BJ (cell line): Measurements from ENCODE around the gene ATG2A. TPM values are rescaled to one million over a fixed set of nuclear protein-coding genes. Genes with fewer than 3 reads are reported as not detected.

ENCODE experiments used
- CTCF ChIA-PET: fragments of 350-600 bp; formaldehyde crosslinking; extraction: SDS; loops from one replicate; lab custom pipeline; 2021; ENCODE audit warnings: antibody characterized with exemption, inconsistent platforms; lab: Yijun Ruan, JAX
- POLR2A ChIA-PET: fragments of 300-600 bp; sonication (Branson Sonifier 250); formaldehyde crosslinking; extraction: SDS; loops from one replicate; lab custom pipeline; 2021; ENCODE audit warnings: antibody characterized with exemption; lab: Charles Lee
- DNase-seq: peaks from one replicate; pipeline ENCODE4 v3.0.0-alpha.2; 2011; ENCODE audit warnings: low read depth
- H3K27me3 ChIP-seq: 2 replicates; pipeline ENCODE4 v1.6.0; 2011; ENCODE audit warnings: low read length; ENCODE audit not compliant: control insufficient read depth, insufficient read depth
- H3K36me3 ChIP-seq: 2 replicates; pipeline ENCODE4 v1.5.1; 2011; ENCODE audit warnings: low read length; ENCODE audit not compliant: control insufficient read depth, insufficient read depth
- H3K4me3 ChIP-seq: 2 replicates; pipeline ENCODE4 v1.5.1; 2011; ENCODE audit warnings: low read depth, mild to moderate bottlenecking, control low read depth, low read length
- polyA plus RNA-seq: library from polyadenylated mRNA; depleted of rRNA; stranded (reverse); fragments of >200 nt; gene quantifications from 2 replicates; pipeline ENCODE4 v1.2.3, GENCODE V29; 2011
- TF ChIP-seq, protein P1 (sequence below): IDR thresholded peaks from 2 replicates; pipeline ENCODE4 v1.5.1; 2011; ENCODE audit warnings: low read depth, mild to moderate bottlenecking, control low read depth, inconsistent platforms, low read length, moderate library complexity; ENCODE audit not compliant: insufficient read depth

ATG2A gene
- polyA plus RNA-seq, 1 experiment, result 7.0 TPM

DNA sequence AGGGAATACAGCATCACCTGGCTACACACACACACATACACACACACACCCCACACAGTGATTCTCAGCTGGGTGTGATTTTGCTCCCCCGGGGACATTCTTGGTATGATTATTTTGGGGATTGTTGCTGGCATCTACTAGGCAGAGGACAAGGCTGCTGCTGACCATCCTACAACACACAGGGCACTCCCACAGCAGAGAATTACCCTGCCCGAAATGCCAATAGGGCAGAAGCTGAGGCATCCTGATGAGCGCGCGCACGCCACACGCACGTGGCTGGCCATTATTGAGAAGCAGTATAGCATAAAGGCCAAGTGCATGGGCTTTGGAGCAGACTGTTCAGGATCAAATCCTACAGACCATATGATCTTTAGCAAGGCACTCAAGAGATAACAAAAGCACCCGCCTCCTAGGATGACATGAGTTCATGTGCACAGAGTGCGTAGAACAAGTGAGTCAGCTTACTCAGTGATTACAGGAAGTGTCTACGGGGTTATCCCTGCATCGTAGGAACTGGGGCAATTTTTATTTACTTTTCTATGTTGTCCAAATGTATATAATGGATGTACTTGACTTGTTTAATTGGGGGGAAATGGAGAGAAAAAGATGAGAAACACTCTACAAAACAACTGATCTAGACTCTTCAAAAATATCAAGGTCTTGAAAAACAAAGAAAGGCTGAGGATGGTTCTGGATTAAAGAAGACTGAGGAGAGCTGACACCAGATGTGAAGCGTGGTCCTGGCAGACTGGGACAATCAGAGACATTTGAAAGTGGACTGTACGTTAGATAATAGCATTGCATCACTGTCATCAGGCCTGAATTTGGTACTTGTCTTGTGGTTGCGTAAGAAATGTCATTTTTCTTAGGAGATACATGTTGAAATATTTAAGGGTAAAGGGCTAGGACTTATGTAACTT lies 31.4 kb downstream of the ATG2A start:
- no peaks in the 10 kb centered on the region for H3K36me3 ChIP-seq
- ChIA-PET CTCF (interaction anchor here (0.8 to 29.7 kb wide), 7 partner anchors 8 to 467 kb away, joined by 3 to 797 read pairs (median 4); partner anchors contain the start of genes ARL2, CDC42BPG and ZNHIT2), POLR2A (no interaction called here)
- no peaks in the 10 kb centered on the region for H3K27me3 ChIP-seq
- no peak overlapping the region for H3K4me3 ChIP-seq
- no peak for DNase-seq
- TF ChIP-seq, protein P1, sequence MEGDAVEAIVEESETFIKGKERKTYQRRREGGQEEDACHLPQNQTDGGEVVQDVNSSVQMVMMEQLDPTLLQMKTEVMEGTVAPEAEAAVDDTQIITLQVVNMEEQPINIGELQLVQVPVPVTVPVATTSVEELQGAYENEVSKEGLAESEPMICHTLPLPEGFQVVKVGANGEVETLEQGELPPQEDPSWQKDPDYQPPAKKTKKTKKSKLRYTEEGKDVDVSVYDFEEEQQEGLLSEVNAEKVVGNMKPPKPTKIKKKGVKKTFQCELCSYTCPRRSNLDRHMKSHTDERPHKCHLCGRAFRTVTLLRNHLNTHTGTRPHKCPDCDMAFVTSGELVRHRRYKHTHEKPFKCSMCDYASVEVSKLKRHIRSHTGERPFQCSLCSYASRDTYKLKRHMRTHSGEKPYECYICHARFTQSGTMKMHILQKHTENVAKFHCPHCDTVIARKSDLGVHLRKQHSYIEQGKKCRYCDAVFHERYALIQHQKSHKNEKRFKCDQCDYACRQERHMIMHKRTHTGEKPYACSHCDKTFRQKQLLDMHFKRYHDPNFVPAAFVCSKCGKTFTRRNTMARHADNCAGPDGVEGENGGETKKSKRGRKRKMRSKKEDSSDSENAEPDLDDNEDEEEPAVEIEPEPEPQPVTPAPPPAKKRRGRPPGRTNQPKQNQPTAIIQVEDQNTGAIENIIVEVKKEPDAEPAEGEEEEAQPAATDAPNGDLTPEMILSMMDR, result no peak

DNA sequence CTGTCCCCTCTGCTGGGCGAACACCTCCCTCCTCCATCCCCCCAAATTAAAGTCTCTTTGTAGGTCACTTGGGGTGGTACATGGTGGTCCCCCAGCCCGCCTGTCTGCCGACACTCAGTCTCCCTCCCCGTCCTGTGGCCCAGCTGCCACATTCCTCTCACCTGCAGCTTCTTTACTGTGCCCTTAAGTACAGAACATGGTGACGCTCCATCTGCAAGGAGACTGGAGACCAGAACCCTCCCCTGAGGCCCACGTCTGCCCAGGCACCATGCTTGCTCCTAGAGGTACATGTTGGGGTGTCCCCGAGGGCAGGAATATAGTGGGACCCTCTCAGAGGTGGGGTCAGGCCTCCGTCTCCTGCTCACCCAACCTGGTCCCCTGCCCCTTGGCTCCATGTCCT lies 33.0 kb downstream of the ATG2A start:
- CTCF ChIA-PET, result interaction anchor here (1.6 to 29.7 kb wide), 3 partner anchors 10 to 233 kb away, joined by 3 to 797 read pairs (median 32); partner anchors contain the start of genes CDC42BPG and ZNHIT2
- no peak overlapping the region for H3K4me3 ChIP-seq
- TF ChIP-seq, protein P1, result no peak
- POLR2A ChIA-PET, result no interaction called here
- DNase-seq, result no peak
- H3K27me3 ChIP-seq, result no peaks in the 10 kb centered on the region
- no peaks in the 10 kb centered on the region for H3K36me3 ChIP-seq

DNA sequence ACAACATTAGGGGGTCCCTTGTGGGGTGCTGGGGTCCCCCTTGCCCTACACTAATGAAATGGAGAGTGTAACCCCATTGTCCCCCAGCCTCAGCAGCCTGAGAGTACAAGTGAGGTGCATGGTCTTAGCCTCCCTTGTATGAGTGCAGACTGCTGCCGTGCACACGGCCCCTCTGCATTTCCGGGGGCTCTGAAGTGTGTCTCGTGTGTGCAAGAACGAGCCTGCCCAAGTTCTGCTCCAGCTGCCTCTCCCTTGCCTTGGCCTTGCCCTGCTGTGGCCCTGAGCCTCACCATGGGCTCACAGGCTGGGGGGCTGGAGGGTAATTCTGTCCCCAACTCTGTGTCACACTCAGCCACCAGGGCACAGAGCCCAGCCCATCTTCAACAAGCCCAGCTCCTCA lies 33.4 kb downstream of the ATG2A start:
- Histone ChIP-seq H3K36me3 (no peaks in the 10 kb centered on the region), H3K27me3 (no peaks in the 10 kb centered on the region), H3K4me3 (no peak overlapping the region)
- TF ChIP-seq, protein P1, result no peak
- no peak for DNase-seq
- CTCF ChIA-PET, result interaction anchor here (6.2 to 29.7 kb wide), 2 partner anchors 10 to 27 kb away, joined by 32 to 797 read pairs; partner anchors contain the start of gene CDC42BPG
- POLR2A ChIA-PET, result no interaction called here

DNA sequence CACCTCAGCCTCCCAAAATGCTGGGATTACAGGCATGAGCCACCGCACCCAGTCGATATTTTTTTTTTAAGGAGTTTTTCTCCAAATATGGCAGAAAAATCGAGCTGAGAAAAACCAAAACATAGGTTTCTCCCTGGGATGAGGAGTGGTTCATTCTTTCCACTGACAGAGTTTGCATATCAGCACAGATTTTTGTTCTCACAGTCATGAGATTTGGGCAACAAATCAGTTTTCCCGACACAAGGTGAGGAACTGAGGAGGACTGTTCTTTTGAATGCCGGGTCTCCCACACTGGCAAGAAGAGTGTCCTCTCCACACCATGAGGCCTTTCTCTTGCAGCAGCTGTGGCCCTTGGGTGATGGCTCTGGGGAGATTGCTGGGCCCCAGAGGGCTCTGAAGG lies 34.8 kb downstream of the ATG2A start:
- TF ChIP-seq, protein P1, result no peak
- ChIA-PET POLR2A (interaction anchor here (1.0 kb wide), 1 partner anchor 13 kb away, joined by 3 read pairs; no protein-coding TSS in a partner anchor), CTCF (interaction anchor here (6.2 to 29.7 kb wide), 2 partner anchors 11 to 26 kb away, joined by 32 to 797 read pairs; partner anchors contain the start of gene CDC42BPG)
- H3K4me3 ChIP-seq, result no peak overlapping the region
- no peaks in the 10 kb centered on the region for H3K27me3 ChIP-seq
- no peaks in the 10 kb centered on the region for H3K36me3 ChIP-seq
- DNase-seq, result no peak

DNA sequence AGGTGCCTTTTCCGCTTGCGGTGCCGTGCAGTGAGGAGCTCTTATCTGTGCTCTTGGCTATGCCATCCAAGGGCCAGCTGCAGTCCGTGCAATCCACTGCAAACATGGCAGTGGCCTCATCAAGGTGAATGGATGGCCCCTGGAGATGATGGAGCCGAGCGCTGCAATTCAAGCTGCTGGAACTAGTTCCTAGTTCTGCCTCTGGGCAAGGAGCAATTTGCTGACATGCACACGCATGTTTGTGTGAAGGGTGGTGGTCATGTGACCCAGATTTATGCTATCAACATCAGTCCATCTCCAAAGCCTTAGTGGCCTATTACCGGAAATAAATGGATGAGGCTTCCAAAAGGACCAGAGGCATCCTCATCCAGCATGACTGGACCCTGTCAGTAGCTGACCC lies 35.5 kb downstream of the ATG2A start:
- TF ChIP-seq, protein P1, result no peak
- ChIA-PET POLR2A (no interaction called here), CTCF (interaction anchor here (6.2 to 29.7 kb wide), 2 partner anchors 12 to 25 kb away, joined by 32 to 797 read pairs; partner anchors contain the start of gene CDC42BPG)
- no peak for DNase-seq
- Histone ChIP-seq H3K36me3 (no peaks in the 10 kb centered on the region), H3K4me3 (no peak overlapping the region), H3K27me3 (no peaks in the 10 kb centered on the region)
